Inferior parietal cortex (tissue), 1 donor: ENCODE measurements around the gene IL6ST.
"Not testable (repeated sequence)": the region's sequence is repeated elsewhere in the genome, so short reads cannot be mapped to it uniquely, and the experiment has no call there.

Experiments used
- DNase-seq: peaks from one replicate; pipeline ENCODE4 v3.0.0-alpha.2; 2016; ENCODE audit errors: extremely low spot score

The IL6ST gene

GRCh38 chr5:56004874-56005273 is 10.1 kb upstream of the IL6ST start:
- no peak for DNase-seq

- no peak for DNase-seq
These were observed 8.9 kb upstream of the IL6ST start for GRCh38 chr5:56003679-56004078.

GRCh38 chr5:56003179-56003578 is 8.4 kb upstream of the IL6ST start:
- no peak for DNase-seq

DNA sequence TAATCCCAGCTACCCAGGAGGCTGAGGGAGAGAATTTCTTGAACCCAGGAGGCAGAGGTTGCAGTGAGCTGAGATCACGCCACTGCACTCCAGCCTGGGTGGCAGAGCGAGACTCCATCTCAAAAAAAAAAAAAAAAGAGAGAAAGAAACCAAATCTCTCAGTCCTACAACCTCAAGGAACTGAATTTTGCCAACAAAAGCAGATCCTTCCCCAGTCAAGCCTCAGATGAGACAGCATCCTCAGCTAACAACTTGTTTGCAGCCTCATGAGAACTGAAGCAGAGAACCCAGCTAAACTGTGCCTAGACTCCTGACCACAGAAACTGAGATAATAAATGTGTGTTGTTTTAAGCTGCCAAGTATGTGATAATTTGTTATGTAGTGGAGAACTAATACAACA is 7.5 kb upstream of the IL6ST start:
- no peak for DNase-seq

DNA sequence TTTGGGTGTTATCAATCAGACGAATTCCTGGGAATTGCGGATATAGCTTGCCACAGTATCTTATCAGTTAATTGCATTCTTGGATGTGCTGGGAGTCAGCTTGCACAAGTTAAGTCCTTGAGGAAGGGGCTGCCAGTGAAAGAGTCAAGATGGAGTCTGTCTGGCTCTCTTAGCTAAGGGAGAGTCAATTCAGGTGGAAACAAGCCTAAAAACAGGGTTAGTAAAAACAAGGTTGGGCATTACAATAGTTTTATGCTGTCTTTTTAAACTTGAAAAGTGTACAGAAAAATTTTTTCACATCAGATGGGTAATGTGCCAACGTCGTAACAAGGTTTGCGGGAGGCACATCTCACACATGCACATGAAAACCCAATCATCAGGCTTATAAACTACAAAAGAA is 5.5 kb upstream of the IL6ST start:
- DNase-seq = not testable (repeated sequence)

GRCh38 chr5:55998966-55999365 is 4.2 kb upstream of the IL6ST start:
- DNase-seq = no peak

DNA sequence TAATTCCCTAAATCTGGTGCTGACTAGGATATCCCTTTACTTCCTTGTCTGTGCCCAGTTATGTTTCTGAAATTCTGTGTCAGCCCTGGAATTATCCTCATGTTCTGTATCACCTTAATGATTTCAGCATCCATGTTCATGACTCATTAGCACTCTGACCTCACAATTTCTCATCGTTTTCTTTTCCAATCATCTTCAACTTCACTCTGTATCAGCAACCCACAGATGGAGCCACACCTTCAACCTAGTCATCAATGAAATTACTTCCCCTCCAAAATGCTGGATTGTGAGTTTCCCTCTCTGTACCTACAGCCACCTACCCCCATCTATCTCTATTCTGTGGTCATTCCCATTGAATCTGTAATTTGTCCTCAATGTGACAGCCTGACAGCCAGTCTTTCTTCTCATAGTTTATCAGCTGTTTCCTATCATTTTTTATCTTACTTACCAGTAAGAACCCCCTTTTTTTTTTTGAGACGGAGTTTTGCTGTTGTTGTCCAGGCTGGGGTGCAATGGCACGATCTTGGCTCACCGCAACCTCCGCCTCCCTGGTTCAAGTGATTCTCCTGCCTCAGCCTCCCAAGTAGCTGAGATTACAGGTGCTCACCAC is 3.1 kb upstream of the IL6ST start:
- DNase-seq = no peak

GRCh38 chr5:55994998-55995914 is 493 bp upstream of the IL6ST start:
- peak; percentile 98 for DNase-seq

DNA sequence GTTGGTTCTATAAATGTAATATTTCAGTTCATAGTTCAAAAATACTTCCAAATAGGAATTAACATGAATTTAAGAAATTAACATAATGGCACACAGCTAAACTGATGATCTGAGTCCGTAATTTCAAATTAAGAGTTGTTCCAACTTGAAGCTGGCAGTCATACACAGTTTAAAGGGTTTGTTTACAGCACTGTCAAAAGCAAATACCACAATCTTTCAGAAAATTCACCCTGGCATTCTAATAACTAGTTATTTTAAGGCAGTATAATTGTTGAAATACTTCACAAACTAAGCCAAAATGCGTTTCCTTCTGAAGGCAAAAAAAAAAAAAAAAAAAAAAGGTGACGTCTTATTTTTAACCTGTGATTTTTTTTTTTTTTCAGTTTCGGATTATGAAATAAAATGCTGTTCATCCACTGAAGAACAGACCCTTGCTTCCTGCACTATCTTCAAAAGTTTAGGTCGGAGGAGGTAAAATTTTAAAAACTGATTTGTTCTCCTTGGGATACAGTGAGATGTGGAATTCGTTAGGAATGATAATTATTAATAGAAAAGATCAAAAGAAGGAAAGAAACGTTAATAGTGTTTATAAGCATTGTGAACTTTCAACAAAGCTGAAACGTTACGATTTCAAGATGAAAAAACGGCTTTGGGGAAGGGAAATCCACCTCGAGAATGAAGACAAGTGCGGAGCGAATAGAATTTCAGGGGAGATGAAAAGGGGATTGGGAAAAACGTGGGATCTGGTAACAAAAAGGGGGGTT is 850 bp downstream of the IL6ST start:
- DNase-seq = no peak

- DNase-seq = peak; percentile 62
These were observed 1.8 kb downstream of the IL6ST start for GRCh38 chr5:55993013-55993412.

- no peak for DNase-seq
These were observed 2.8 kb downstream of the IL6ST start for GRCh38 chr5:55991768-55992486.

- not testable (repeated sequence) for DNase-seq
These were observed 3.9 kb downstream of the IL6ST start for GRCh38 chr5:55990895-55991294.

DNA sequence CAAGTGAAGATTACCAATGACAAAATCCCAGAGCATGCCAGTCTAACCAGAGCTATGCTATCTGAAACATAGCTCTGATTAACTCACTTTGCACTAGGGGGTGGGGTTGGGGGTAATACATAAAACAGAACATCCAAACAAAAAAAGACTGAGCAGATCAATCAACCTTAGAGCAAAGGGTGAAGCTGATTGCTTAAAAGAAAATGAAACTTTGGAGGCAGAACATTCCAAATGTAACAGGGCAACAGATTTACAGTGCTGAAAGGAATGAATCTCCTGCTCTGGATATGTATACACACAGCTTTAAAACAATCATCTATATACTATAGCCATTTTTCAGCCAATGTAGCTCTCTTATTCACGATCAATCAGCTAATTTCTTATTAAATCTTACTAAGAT is 4.9 kb downstream of the IL6ST start:
- no peak for DNase-seq

DNA sequence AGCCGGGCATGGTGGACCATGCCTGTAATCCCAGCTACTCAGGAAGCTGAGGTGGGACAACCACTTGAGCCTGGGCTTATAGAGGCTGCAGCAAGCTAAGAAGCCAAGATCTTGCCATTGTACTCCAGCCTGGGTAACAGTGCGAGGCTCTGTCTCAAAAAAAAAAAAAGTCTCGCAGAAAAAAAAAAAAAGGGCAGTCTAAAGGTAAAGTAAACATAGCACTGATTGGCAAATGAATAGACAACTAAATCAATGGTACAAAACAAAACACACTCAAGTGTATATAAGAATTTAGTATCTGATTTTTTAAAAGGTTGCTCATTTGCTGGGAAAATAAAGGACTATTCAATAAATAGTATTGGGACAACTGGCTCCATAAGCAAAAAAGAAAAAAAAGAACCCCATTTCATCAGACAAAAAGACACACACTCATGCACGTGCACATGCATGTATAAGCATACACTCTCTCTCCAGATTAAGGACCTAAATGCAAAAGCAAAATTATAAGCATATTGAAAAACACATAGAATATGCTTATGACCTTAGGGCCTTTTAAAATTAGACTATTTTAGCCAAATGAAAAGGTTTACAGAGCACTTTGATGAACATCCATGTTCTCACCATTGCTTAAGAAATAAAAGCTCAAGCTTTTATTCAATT is 5.7 kb downstream of the IL6ST start:
- no peak for DNase-seq

GRCh38 chr5:55988428-55988827 is 6.3 kb downstream of the IL6ST start:
- DNase-seq = not testable (repeated sequence)

DNA sequence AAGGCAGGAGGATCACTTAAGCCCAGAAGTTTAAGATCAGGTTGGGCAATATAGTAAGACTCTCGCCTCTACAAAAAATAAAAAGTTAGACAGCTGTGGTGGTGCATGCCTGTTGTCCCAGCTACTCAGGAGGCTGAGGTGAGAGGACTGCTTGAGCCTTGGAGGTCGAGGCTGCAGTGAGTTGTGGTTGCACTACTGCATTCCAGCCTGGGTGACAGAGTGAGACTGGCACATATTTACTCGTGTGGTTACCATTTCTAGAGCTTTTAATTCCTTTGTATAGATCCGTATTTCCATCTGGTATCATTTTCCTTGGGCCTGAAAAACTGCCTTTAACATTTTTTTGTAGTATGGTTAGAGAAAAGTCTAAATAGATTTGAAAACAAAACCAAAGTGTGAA is 7.8 kb downstream of the IL6ST start:
- DNase-seq = no peak

GRCh38 chr5:55985181-55985580 is 9.6 kb downstream of the IL6ST start:
- DNase-seq = no peak

DNA sequence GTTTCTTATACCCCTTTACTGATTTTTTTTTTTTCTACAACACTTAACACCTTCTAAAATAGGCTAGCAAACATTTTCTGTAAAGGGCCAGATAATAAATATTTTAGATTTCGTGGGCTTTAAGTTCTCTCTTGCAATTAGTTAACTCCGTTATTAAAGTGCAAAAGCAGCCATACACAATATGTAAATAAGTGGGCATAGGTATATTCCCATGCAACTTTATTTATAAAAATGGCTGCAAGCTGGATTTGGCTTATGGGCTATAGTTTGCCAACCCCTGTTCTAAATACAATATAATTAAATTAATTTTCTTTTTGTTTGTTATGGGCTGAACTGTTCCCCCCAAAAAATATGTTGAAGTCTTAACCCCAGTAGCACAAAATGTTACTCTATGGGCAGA is 10.8 kb downstream of the IL6ST start:
- DNase-seq = no peak

GRCh38 chr5:55982957-55983381 is 11.8 kb downstream of the IL6ST start:
- no peak for DNase-seq

DNA sequence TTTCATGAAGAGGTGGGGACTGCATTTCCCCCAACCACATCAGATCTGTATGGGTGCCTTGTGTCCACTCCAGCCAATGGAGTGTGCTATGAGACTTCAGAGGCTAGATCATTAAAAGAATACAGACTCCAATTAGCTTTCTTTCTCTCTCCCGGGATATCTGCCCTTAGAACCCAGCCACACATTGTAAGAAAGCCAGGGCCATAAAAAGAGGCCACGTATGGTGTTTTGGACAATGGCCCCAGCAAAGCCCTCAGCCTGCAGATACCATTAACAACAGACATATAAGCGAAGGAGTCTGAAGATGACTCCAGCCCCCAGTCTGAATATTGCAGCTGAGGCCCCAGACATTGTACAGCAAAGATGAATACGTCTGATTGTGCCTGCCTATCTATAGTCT is 21.5 kb downstream of the IL6ST start:
- DNase-seq = no peak

DNA sequence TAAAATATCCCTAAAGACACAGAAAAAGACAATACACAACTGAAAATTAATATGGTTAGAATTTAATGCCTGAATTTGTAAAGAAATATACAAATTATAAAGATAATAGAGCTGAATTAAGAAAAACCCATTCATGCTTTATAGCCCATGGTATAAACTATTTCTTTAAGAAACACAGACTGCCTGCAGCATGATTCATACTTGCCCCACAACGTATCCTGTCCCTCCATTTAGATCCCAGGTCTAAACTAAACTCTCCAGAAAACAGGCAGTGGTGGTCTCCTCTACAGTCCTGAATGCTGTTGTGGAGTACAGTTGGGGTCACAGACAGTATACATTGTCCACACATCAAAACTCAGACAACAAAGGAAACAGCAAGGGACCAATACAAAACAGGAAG is 24.8 kb downstream of the IL6ST start:
- no peak for DNase-seq
